Measurements from ENCODE around the gene GJB1.

DNA sequence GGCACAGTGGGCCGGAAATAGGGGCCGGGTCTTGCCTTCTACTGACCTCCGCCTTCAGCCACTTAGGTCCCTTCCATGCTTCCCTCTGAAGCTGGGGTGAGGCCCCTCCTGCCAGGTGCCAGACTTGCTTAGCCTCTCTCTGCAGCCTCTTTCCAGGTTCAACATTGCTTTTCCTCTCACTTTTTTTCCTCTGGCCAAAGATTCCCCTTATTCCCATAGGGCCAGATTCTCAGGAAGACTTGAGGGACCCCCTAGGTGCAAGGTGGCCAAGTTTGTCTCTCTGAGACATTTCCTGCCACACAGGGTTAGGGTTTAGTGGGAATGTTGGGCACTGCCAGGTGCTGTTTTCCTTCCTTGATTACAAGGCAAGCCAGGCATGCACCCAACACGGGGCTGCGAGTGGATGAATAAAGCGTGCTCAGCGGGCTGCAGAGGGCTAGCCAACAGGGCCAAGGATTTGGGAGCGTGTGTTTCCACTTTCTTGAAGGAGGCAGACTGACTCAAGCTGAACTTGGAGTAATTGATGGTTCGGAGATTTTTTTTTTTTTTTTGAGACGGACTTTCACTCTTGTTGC, 7.6 kb upstream of the GJB1 start:
- TF ChIP-seq, protein P1, sequence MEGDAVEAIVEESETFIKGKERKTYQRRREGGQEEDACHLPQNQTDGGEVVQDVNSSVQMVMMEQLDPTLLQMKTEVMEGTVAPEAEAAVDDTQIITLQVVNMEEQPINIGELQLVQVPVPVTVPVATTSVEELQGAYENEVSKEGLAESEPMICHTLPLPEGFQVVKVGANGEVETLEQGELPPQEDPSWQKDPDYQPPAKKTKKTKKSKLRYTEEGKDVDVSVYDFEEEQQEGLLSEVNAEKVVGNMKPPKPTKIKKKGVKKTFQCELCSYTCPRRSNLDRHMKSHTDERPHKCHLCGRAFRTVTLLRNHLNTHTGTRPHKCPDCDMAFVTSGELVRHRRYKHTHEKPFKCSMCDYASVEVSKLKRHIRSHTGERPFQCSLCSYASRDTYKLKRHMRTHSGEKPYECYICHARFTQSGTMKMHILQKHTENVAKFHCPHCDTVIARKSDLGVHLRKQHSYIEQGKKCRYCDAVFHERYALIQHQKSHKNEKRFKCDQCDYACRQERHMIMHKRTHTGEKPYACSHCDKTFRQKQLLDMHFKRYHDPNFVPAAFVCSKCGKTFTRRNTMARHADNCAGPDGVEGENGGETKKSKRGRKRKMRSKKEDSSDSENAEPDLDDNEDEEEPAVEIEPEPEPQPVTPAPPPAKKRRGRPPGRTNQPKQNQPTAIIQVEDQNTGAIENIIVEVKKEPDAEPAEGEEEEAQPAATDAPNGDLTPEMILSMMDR (conservative IDR thresholded peaks at IDR 0.05 in 1 of 2, IDR thresholded peaks at IDR 0.05 in 1 of 2; ENCODE audit: extremely low read depth in 1 of 2, insufficient read depth in 1 of 2, low read depth in 1 of 2, low read length in 2 of 2), result no peak
- no peak for TF ChIP-seq EZH2 (IDR thresholded peaks at IDR 0.05; ENCODE audit: borderline replicate concordance, low read length)
